HG03139 (cell line): ENCODE results near the gene VMP1.

Experiments used
- ATAC-seq: cut with Tn5 transposase; IDR thresholded peaks from one replicate; pipeline ENCODE4 v1.9.1; 2021; ENCODE audit not compliant: unreplicated experiment

VMP1 gene

GRCh38 chr17:59707149-59707970 lies at the start of gene VMP1, which contains the start of gene PTRH2:
TSS of gene VMP1 (plus strand) at chr17:59707654. CDS start at chr17:59731447, 23,793 bp downstream.
TSS of gene PTRH2 (minus strand) at chr17:59707430. CDS start at chr17:59697978, 9,452 bp downstream.
- ATAC-seq: peak; percentile 98

- no peak for ATAC-seq
Measured at GRCh38 chr17:59666235-59666634, 41.2 kb upstream of the VMP1 start.

GRCh38 chr17:59668816-59669215 lies 38.6 kb upstream of the VMP1 start:
- no peak for ATAC-seq

DNA sequence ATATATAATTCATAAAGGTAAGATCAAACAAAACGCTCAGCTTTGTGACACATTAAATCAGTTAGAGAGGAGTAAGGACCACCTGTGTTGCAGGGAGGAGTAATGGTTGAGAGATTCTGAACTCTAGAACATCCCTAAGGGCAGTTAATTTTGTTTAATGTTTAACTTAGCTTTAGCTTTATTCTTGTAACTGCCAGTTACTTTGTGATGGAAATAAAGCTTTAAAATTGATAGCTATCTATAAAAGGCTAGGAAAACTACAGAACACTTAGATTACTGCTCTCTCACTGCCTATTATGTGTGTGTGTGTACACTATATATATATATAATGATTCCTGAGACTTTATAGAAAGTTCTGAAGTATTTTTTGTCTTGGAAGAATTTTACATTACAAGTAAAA lies 38.0 kb upstream of the VMP1 start:
- ATAC-seq: no peak

DNA sequence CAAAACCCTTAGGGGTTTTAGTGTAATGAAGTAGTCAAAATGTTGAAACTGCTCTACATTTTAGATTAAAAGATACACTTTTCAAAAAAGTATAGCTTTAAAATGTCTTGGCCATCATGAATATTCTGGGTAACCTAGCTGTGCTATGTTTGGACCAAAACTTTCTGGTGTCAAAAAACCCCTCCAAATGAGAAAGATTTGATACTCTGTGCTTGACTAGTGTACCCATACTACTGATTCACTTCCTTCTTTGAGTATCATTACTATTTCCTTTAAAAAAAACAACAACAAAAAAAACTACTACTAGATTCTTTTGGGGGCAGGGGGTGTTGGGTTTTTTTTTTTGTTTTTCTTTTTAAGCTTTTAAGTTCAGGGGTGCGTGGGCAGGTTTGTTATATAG lies 37.5 kb upstream of the VMP1 start:
- no peak for ATAC-seq

DNA sequence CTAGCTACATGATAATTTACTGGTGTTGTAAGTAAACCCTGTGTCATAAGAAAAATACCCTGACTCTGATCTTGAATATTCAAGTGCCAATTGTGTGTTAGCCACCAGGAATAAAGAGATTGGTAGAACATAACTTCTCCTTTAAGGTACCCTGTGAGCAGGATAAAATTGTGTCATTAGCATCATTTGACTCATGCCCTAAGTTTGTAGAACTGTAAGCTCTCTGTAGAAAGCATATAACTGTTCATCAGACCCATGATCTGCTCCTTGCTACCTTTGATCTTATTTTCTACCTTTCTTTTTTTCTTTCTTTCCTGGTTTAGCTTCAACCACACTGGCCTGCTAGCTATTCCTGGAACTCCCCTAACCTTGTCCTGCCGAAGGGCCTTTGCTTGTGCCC lies 36.1 kb upstream of the VMP1 start:
- ATAC-seq: no peak

GRCh38 chr17:59675231-59675630 lies 32.2 kb upstream of the VMP1 start:
- no peak for ATAC-seq

DNA sequence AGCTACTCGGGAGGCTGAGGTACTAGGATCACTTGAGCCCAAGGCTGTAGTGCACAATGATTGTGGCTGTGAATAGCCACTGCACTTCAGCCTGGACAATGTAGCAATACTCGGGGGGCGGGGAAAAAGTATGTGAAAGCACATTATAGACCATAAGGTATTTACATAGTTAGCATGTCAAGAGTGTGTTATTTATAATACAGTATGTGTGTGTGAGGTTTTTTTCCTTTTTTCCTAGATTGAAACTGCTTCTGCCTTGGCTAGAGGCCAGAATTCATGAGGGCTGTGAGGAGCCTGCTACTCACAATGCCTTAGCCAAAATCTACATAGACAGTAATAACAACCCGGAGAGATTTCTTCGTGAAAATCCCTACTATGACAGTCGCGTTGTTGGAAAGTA lies 30.7 kb upstream of the VMP1 start:
- ATAC-seq: no peak

DNA sequence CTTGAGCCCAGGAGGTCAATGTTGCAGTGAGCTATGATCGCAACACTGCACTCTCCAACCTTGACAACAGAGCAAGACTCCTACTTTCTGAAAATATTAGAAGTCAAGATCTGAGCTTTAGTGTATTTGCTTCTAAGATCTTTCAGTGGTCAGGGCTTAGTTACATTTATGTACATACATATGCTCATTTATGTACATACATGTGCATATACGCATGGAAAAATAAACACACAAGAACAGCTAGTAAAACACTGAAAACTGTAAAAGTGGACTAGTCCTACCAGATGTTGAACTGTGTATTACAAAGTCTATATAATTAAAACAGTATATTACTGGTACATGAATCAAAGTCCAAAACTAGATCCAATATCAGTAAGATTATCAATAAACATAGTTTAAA lies 28.5 kb upstream of the VMP1 start:
- ATAC-seq: no peak

DNA sequence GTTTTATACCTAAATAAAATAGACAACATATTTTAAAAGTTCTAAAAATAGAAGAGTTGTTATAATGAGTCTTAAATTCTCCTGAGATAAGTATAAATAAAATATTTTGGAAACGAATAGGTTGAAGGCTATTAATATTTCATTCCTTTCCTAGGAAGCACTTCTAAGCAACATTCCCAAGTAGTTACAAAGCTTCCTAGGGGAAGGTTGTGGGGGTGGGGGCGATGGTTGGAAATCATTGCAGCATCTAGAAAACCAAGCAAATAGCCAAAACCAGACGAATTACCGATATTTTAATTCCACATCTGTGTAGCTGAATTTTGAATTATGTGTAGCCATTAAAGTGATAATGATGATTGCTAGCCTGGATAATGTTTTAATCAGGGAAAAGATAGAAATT lies 27.1 kb upstream of the VMP1 start:
- no peak for ATAC-seq

DNA sequence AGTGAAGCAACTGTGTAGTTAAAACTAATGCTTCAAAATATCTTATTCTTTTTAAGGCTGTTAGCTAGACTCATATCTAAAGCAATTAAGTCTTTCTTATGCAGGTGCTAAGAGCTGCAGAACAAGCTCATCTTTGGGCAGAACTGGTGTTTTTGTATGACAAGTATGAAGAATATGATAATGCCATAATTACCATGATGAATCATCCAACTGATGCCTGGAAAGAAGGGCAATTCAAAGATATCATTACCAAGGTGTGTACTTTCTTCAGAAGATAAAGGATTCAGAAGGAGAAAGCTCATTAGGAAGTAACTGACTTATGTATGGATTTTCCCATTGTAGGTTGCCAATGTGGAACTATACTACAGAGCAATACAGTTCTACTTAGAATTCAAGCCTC lies 24.2 kb upstream of the VMP1 start:
- no peak for ATAC-seq

DNA sequence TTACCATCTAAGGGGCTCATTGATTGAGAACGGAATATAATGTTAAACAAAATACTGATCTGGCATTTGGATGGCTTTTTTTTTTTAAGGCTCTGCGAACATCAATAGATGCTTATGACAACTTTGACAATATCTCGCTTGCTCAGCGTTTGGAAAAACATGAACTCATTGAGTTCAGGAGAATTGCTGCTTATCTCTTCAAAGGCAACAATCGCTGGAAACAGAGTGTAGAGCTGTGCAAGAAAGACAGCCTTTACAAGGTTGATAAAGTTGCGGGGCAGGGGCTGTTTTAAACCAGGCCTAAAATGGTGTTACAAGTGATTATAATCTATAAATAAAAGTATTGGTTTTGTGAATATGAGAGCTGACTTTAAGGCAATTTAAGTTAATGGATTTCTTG lies 22.5 kb upstream of the VMP1 start:
- no peak for ATAC-seq

DNA sequence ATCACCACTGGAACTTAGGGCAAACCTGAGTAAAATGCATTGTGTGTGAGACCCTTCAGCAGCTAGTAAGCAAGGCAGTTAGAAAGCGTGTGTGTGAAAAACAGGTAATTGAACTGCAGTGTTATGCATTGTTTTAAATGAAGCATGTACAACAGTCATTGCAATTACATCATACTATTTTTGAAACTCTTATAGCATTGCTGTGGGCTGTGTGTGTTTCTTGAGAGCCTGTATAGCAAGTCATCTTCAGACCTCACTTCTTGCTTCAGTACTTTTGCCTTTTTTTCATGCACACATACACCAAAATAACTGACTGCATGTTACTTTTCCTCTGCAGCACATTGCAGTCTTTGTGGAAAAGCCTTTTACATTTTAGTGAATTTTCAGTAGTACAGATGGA lies 19.4 kb upstream of the VMP1 start:
- ATAC-seq: no peak

- no peak for ATAC-seq
Measured at GRCh38 chr17:59688496-59688895, 19.0 kb upstream of the VMP1 start.

- ATAC-seq: no peak
Measured at GRCh38 chr17:59693582-59693981, 13.9 kb upstream of the VMP1 start.

DNA sequence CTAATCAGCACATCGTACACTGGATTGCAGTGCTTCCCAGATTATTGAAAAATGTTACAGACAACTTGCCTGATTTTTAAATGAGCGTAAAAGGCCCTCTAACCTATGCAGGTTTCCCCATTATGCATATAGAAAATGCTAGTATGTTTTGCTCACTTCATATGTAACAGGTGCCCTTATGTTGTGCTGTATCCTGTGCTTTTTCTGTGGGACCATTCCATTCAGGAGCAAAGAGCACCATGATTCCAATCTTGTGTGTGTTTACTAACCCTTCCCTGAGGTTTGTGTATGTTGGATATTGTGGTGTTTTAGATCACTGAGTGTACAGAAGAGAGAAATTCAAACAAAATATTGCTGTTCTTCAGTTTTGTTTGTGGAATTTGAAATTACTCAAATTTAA lies 13.1 kb upstream of the VMP1 start:
- no peak for ATAC-seq

- ATAC-seq: no peak
Measured at GRCh38 chr17:59695945-59696681, 11.3 kb upstream of the VMP1 start.

- ATAC-seq: no peak
Measured at GRCh38 chr17:59696682-59697277, 10.7 kb upstream of the VMP1 start.

- ATAC-seq: no peak
Measured at GRCh38 chr17:59698143-59698542, 9.3 kb upstream of the VMP1 start.

- ATAC-seq: no peak
Measured at GRCh38 chr17:59699218-59699617, 8.2 kb upstream of the VMP1 start.

- no peak for ATAC-seq
Measured at GRCh38 chr17:59699786-59700185, 7.7 kb upstream of the VMP1 start.

- no peak for ATAC-seq
Measured at GRCh38 chr17:59702304-59702703, 5.2 kb upstream of the VMP1 start.
